Endothelial cell of umbilical vein (primary cell): ENCODE results near the gene AGPAT2.

ENCODE experiments used
- MYC ChIP-seq: IDR thresholded peaks from one replicate; pipeline ENCODE4 v1.6.1; 2011; ENCODE audit warnings: mild to moderate bottlenecking, low read depth, low read length
- POLR2A ChIP-seq: IDR thresholded peaks from 2 replicates; pipeline ENCODE4 v1.6.1; 2012; ENCODE audit warnings: low read depth, mild to moderate bottlenecking, control low read depth, low read length
- TF ChIP-seq, protein P1 (sequence below), 2 donors: IDR thresholded peaks; 1 replicate in 1 of 2; 2 replicates in 1 of 2; pipeline ENCODE4 v1.5.1; 2011; ENCODE audit warnings: low read length in 2 of 2, mild to moderate bottlenecking in 2 of 2, moderate library complexity in 2 of 2, control low read depth in 1 of 2, inconsistent platforms in 1 of 2, low read depth in 1 of 2; ENCODE audit not compliant: insufficient read depth in 1 of 2; ENCODE audit errors: extremely low read depth in 1 of 2

DNA sequence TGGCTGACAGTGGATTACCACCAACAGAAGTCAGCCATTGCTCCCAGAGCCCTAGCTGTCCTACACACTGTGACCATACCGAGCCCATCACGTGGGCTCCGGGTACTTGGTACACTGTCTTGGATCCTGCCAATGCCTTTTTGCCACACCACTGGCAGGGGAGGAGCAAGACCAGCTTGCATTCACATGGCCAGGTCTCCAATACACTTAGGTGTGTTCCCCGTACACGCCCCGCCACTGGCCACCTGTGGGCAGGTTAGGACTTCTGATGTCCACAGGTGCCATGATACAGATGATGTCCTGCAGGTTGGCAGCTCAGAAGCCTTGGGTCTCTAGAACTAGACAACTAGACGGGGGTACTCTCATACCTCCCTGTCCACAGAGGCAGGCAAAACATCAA, 19.8 kb upstream of the AGPAT2 start:
- no peak for TF ChIP-seq POLR2A
- TF ChIP-seq MYC, result no peak
- TF ChIP-seq, protein P1, sequence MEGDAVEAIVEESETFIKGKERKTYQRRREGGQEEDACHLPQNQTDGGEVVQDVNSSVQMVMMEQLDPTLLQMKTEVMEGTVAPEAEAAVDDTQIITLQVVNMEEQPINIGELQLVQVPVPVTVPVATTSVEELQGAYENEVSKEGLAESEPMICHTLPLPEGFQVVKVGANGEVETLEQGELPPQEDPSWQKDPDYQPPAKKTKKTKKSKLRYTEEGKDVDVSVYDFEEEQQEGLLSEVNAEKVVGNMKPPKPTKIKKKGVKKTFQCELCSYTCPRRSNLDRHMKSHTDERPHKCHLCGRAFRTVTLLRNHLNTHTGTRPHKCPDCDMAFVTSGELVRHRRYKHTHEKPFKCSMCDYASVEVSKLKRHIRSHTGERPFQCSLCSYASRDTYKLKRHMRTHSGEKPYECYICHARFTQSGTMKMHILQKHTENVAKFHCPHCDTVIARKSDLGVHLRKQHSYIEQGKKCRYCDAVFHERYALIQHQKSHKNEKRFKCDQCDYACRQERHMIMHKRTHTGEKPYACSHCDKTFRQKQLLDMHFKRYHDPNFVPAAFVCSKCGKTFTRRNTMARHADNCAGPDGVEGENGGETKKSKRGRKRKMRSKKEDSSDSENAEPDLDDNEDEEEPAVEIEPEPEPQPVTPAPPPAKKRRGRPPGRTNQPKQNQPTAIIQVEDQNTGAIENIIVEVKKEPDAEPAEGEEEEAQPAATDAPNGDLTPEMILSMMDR (IDR thresholded peaks at IDR 0.05; ENCODE audit: extremely low read depth in 1 of 2, insufficient read depth in 1 of 2, low read depth in 1 of 2, low read length in 2 of 2), result no peak
